Measurements from ENCODE around the gene DIPK1C. TPM values are rescaled to one million over a fixed set of nuclear protein-coding genes. Genes with fewer than 3 reads are reported as not detected.
A peak's percentile ranks its signal among the peaks of the same experiment; 100 is the strongest.

Gene DIPK1C
- total and polyA plus RNA-seq, 9 of the 15 experiments (the other 6 are each of a cell fraction or from before 2014, with no cell fraction given) = 0.04 to 0.32 (median 0.15) TPM; not detected in 2

GRCh38 chr18:74495581-74496507, 38.7 kb upstream of the DIPK1C start, which contains the start of gene CNDP2 (continued):
- TF ChIP-seq THAP12 (CRISPR knock-in tag; IDR thresholded peaks at IDR 0.05) = no peak
- TF ChIP-seq PRPF4 (IDR thresholded peaks at IDR 0.05; ENCODE audit: insufficient read depth, low read depth, low read length, poor library complexity, severe bottlenecking) = no peak
- no peak for TF ChIP-seq ZNF324 (CRISPR knock-in tag; IDR thresholded peaks at IDR 0.05)
- TF ChIP-seq NFE2 (IDR thresholded peaks at IDR 0.05; ENCODE audit: low read depth) = no peak
- TF ChIP-seq SOX6 (IDR thresholded peaks at IDR 0.05) = peak; percentile 17; the same call in 1 of the 2 replicates
- TF ChIP-seq PHF8 (IDR thresholded peaks at IDR 0.05; ENCODE audit: borderline replicate concordance, low read length) = peak; percentile 80; the same call in 1 of the 2 replicates
- TF ChIP-seq MAFG (tag; conservative IDR thresholded peaks at IDR 0.05) = no peak
- TF ChIP-seq BRF2 (IDR thresholded peaks at IDR 0.05; ENCODE audit: borderline replicate concordance, insufficient read depth, insufficient read length) = no peak
- no peak for TF ChIP-seq NFRKB (IDR thresholded peaks at IDR 0.05; ENCODE audit: low read depth)
- no peak for TF ChIP-seq MBD2 (IDR thresholded peaks at IDR 0.05; ENCODE audit: borderline replicate concordance, low read depth)
- TF ChIP-seq TGIF2 (CRISPR knock-in tag; IDR thresholded peaks at IDR 0.05) = no peak
- no peak for TF ChIP-seq IRF1 (CRISPR knock-in tag; IDR thresholded peaks at IDR 0.05; ENCODE audit: borderline replicate concordance)
- no peak for TF ChIP-seq ZNF785 (CRISPR knock-in tag; IDR thresholded peaks at IDR 0.05)
- TF ChIP-seq EWSR1 (IDR thresholded peaks at IDR 0.05; ENCODE audit: borderline replicate concordance, low read depth, partially characterized antibody) = no peak
- TF ChIP-seq POLR2AphosphoS2 (IDR thresholded peaks at IDR 0.05; ENCODE audit: low read length) = no peak
- no peak for TF ChIP-seq SLC30A9 (CRISPR knock-in tag; IDR thresholded peaks at IDR 0.05)
- peak; percentile 77 to 82 for TF ChIP-seq NRF1 (conservative IDR thresholded peaks at IDR 0.05 in 1 of 2, IDR thresholded peaks at IDR 0.05 in 1 of 2)
- TF ChIP-seq EZH2 (IDR thresholded peaks at IDR 0.05; ENCODE audit: borderline replicate concordance, low read depth, low read length) = no peak
- TF ChIP-seq JUND (IDR thresholded peaks at IDR 0.05; ENCODE audit: borderline replicate concordance, low read depth, low read length) = peak; percentile 98
- TF ChIP-seq JUND (tag; IDR thresholded peaks at IDR 0.05; ENCODE audit: borderline replicate concordance, low read depth, low read length) = peak; percentile 94; the same call in 2 of the 3 replicates
- no peak for TF ChIP-seq SMARCC2 (IDR thresholded peaks at IDR 0.05; ENCODE audit: low read depth)
- TF ChIP-seq ZNF41 (CRISPR knock-in tag; conservative IDR thresholded peaks at IDR 0.05) = no peak
- TF ChIP-seq ZNF282 (CRISPR knock-in tag; IDR thresholded peaks at IDR 0.05) = no peak
- no peak for TF ChIP-seq FOS (IDR thresholded peaks at IDR 0.05; ENCODE audit: extremely low read depth, insufficient read length)
- no peak for TF ChIP-seq SNRNP70 (optimal IDR thresholded peaks at IDR 0.05; ENCODE audit: low read depth, low read length)
